GM23338 (cell line): ENCODE data around the gene NEIL3. TPM values are rescaled to one million over a fixed set of nuclear protein-coding genes. Genes with fewer than 3 reads are reported as not detected.

Source experiments
- ATAC-seq: fragments of 200-7000 bp; cut with Tn5 transposase; 3 replicates; pipeline ENCODE4 v1.9.1; 2020
- DNase-seq: peaks from one replicate; pipeline ENCODE4 v3.0.0-alpha.2; 2015; ENCODE audit warnings: low spot score
- H2AFZ ChIP-seq: fragments of 200-600 bp; sonication (generic); 2 replicates; pipeline ENCODE4 v1.8.0; 2016; ENCODE audit warnings: antibody characterized with exemption, mild to moderate bottlenecking, moderate library complexity
- H3F3A ChIP-seq: fragments of 200-600 bp; sonication (generic); replicated peaks from 2 replicates; pipeline ENCODE4 v1.8.0; 2017; ENCODE audit warnings: antibody characterized with exemption, mixed run types, low read depth
- H3K27ac ChIP-seq: fragments of 200-600 bp; sonication (generic); 2 replicates; pipeline ENCODE4 v1.6.1; 2016; ENCODE audit warnings: low read depth
- H3K27me3 ChIP-seq: fragments of 200-600 bp; sonication (generic); 2 replicates; pipeline ENCODE4 v1.8.0; 2016; ENCODE audit warnings: mild to moderate bottlenecking, mixed run types, moderate library complexity; ENCODE audit not compliant: insufficient read depth
- H3K36me3 ChIP-seq: fragments of 200-600 bp; sonication (generic); 2 replicates; pipeline ENCODE4 v1.8.0; 2016; ENCODE audit warnings: mild to moderate bottlenecking; ENCODE audit not compliant: insufficient read depth
- H3K4me1 ChIP-seq: fragments of 200-600 bp; sonication (generic); 2 replicates; pipeline ENCODE4 v1.8.0; 2016; ENCODE audit warnings: mild to moderate bottlenecking, moderate library complexity; ENCODE audit not compliant: insufficient read depth
- H3K4me2 ChIP-seq: fragments of 200-600 bp; sonication (generic); 2 replicates; pipeline ENCODE4 v1.7.1; 2017; ENCODE audit warnings: mixed run types
- H3K4me3 ChIP-seq: fragments of 200-600 bp; sonication (generic); 2 replicates; pipeline ENCODE4 v1.6.1; 2016; ENCODE audit warnings: mixed run types
- H3K79me2 ChIP-seq: fragments of 200-600 bp; sonication (generic); replicated peaks from 2 replicates; pipeline ENCODE4 v1.8.0; 2017; ENCODE audit warnings: mild to moderate bottlenecking; ENCODE audit not compliant: insufficient read depth
- H3K9me2 ChIP-seq: fragments of 200-600 bp; sonication (generic); 2 replicates; pipeline ENCODE4 v1.8.0; 2017; ENCODE audit not compliant: insufficient read depth
- H4K20me1 ChIP-seq: fragments of 200-600 bp; sonication (generic); replicated peaks from 2 replicates; pipeline ENCODE4 v1.8.0; 2017; ENCODE audit warnings: mild to moderate bottlenecking; ENCODE audit not compliant: insufficient read depth
- H3K27ac Mint-ChIP-seq: 2 replicates; pipeline ENCODE4 v1.8.0; 2020; ENCODE audit warnings: inconsistent platforms, mild to moderate bottlenecking, moderate library complexity, mixed read lengths
- H3K27me3 Mint-ChIP-seq: 3 replicates; pipeline ENCODE4 v1.8.0; 2022; ENCODE audit warnings: low read depth, mild to moderate bottlenecking, moderate library complexity, mixed read lengths, inconsistent platforms; ENCODE audit not compliant: insufficient read depth, poor library complexity
- H3K36me3 Mint-ChIP-seq: 3 replicates; pipeline ENCODE4 v1.8.0; 2021; ENCODE audit warnings: low read depth, mild to moderate bottlenecking, inconsistent platforms, moderate library complexity, mixed read lengths
- H3K4me1 Mint-ChIP-seq: 3 replicates; pipeline ENCODE4 v1.8.0; 2020; ENCODE audit warnings: mild to moderate bottlenecking, inconsistent platforms, mixed read lengths
- H3K4me3 Mint-ChIP-seq: 3 replicates; pipeline ENCODE4 v1.8.0; 2021; ENCODE audit warnings: moderate library complexity, mild to moderate bottlenecking, inconsistent platforms, mixed read lengths
- H3K9me3 Mint-ChIP-seq: 3 replicates; pipeline ENCODE4 v1.8.0; 2020; ENCODE audit warnings: moderate library complexity, mild to moderate bottlenecking, inconsistent platforms, mixed read lengths
- CREB1 ChIP-seq: fragments of 250-450 bp; sonication (Bioruptor Pico); IDR thresholded peaks from 2 replicates; pipeline ENCODE4 v1.5.0; 2020; ENCODE audit warnings: low read depth, mild to moderate bottlenecking, moderate library complexity
- EZH2 ChIP-seq: fragments of 200-600 bp; sonication (generic); IDR thresholded peaks from one replicate; pipeline ENCODE4 v1.8.0; 2017; ENCODE audit warnings: antibody characterized with exemption, mild to moderate bottlenecking, low read depth; ENCODE audit not compliant: unreplicated experiment
- EZH2phosphoT487 ChIP-seq: fragments of 200-600 bp; sonication (generic); IDR thresholded peaks from one replicate; pipeline ENCODE4 v1.8.1; 2018; ENCODE audit warnings: antibody characterized with exemption; ENCODE audit not compliant: unreplicated experiment
- JUNB ChIP-seq: IDR thresholded peaks from one replicate; pipeline ENCODE4 v1.6.1; 2016; ENCODE audit warnings: antibody characterized with exemption; ENCODE audit not compliant: unreplicated experiment
- NANOG ChIP-seq: IDR thresholded peaks from 2 replicates; pipeline ENCODE4 v1.6.1; 2016; ENCODE audit warnings: antibody characterized with exemption, borderline replicate concordance
- POLR2AphosphoS5 ChIP-seq: IDR thresholded peaks from 2 replicates; pipeline ENCODE4 v1.6.1; 2016; ENCODE audit warnings: antibody characterized with exemption, low read depth
- STAT1 ChIP-seq: IDR thresholded peaks from one replicate; pipeline ENCODE4 v1.6.1; 2016; ENCODE audit warnings: antibody characterized with exemption; ENCODE audit not compliant: unreplicated experiment
- ZNF114 ChIP-seq: fragments of 250-450 bp; sonication (Bioruptor Pico); IDR thresholded peaks from 2 replicates; pipeline ENCODE4 v1.5.0; 2020; ENCODE audit warnings: mild to moderate bottlenecking, moderate library complexity
- ZNF331 ChIP-seq: fragments of 250-450 bp; sonication (Bioruptor Pico); IDR thresholded peaks from 2 replicates; pipeline ENCODE4 v1.5.0; 2020; ENCODE audit warnings: low read depth, mild to moderate bottlenecking, moderate library complexity
- polyA plus RNA-seq: library from polyadenylated mRNA; unstranded; fragments of >200 nt; fragmentation: Nextera tagmentation; extraction: Ambion mirVana; gene quantifications from 2 replicates; pipeline ENCODE4 v1.2.1, GENCODE V29; 2016
- total RNA-seq: library from RNA; depleted of rRNA; stranded (reverse); fragments of >200 nt; shearing (Covaris generic); gene quantifications from 2 replicates; pipeline ENCODE4 v1.2.3, GENCODE V29; 2014
- TF ChIP-seq, protein P1 (sequence below): IDR thresholded peaks from one replicate; pipeline ENCODE4 v1.6.1; 2018; ENCODE audit warnings: antibody characterized with exemption; ENCODE audit not compliant: unreplicated experiment
- TF ChIP-seq, protein P2 (sequence below), 2 experiments: fragments of 200-600 bp in 1 of 2; sonication (generic) in 1 of 2; conservative IDR thresholded peaks; 2 replicates each; pipeline versions ENCODE4 v1.5.1 to v1.6.1; 2016 to 2017; ENCODE audit warnings: antibody characterized with exemption in 2 of 2, low read depth in 2 of 2, mild to moderate bottlenecking in 2 of 2, moderate library complexity in 1 of 2
- TF ChIP-seq, protein P3 (sequence below): IDR thresholded peaks from 2 replicates; pipeline ENCODE4 v1.6.1; 2016; ENCODE audit warnings: antibody characterized with exemption

Gene NEIL3
- total and polyA plus RNA-seq, 2 experiments from 2014 or later: 11.8 to 15.4 TPM

DNA sequence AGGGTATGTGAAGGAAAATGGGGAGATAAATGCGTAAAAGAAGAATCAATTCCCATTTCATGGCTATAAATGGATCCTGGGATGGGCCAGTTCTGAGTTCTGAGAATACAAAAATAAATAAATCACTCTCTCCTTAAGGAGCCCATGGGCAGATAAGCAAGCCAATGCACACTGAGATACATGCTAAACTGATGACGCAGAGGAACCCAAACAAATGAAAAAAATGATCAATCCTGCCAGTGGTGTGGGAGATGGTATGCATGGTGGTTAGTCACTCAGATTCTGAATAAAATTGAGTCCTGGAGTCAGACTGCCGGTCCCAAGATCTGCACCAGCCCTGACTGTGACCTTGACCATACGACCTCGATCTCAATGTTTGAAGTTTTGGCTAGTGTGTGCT lies 59.7 kb downstream of the NEIL3 start (continued):
- TF ChIP-seq, protein P1, sequence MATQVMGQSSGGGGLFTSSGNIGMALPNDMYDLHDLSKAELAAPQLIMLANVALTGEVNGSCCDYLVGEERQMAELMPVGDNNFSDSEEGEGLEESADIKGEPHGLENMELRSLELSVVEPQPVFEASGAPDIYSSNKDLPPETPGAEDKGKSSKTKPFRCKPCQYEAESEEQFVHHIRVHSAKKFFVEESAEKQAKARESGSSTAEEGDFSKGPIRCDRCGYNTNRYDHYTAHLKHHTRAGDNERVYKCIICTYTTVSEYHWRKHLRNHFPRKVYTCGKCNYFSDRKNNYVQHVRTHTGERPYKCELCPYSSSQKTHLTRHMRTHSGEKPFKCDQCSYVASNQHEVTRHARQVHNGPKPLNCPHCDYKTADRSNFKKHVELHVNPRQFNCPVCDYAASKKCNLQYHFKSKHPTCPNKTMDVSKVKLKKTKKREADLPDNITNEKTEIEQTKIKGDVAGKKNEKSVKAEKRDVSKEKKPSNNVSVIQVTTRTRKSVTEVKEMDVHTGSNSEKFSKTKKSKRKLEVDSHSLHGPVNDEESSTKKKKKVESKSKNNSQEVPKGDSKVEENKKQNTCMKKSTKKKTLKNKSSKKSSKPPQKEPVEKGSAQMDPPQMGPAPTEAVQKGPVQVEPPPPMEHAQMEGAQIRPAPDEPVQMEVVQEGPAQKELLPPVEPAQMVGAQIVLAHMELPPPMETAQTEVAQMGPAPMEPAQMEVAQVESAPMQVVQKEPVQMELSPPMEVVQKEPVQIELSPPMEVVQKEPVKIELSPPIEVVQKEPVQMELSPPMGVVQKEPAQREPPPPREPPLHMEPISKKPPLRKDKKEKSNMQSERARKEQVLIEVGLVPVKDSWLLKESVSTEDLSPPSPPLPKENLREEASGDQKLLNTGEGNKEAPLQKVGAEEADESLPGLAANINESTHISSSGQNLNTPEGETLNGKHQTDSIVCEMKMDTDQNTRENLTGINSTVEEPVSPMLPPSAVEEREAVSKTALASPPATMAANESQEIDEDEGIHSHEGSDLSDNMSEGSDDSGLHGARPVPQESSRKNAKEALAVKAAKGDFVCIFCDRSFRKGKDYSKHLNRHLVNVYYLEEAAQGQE: no peak
- TF ChIP-seq STAT1 (no peak), NANOG (no peak), ZNF114 (CRISPR knock-in tag) (no peak)
- TF ChIP-seq, protein P2, sequence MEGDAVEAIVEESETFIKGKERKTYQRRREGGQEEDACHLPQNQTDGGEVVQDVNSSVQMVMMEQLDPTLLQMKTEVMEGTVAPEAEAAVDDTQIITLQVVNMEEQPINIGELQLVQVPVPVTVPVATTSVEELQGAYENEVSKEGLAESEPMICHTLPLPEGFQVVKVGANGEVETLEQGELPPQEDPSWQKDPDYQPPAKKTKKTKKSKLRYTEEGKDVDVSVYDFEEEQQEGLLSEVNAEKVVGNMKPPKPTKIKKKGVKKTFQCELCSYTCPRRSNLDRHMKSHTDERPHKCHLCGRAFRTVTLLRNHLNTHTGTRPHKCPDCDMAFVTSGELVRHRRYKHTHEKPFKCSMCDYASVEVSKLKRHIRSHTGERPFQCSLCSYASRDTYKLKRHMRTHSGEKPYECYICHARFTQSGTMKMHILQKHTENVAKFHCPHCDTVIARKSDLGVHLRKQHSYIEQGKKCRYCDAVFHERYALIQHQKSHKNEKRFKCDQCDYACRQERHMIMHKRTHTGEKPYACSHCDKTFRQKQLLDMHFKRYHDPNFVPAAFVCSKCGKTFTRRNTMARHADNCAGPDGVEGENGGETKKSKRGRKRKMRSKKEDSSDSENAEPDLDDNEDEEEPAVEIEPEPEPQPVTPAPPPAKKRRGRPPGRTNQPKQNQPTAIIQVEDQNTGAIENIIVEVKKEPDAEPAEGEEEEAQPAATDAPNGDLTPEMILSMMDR (conservative IDR thresholded peaks at IDR 0.05; ENCODE audit: low read depth in 2 of 2): no peak

DNA sequence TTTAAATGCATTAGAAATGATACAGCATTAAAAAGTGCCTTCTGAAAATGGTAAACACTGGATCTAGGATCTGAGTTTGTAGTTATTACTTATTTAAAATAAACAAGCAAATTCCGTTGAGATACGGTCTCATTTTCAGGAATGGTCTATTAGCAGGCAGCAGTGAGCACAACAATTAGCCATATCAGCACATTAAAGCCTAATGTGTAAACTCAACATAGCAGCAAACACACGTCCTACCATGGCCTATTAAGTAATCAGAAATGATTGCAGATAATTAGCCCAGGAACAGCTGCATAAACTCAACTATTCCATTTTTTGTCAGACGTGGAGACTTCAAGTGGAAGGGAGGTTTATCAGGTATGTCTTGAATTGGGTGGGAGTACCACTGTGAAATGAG lies 61.8 kb downstream of the NEIL3 start:
- no peaks in the 10 kb centered on the region for H3K36me3 ChIP-seq
- no peak overlapping the region for H2AFZ ChIP-seq
- H3K27ac Mint-ChIP-seq: no peak overlapping the region
- H3K4me3 Mint-ChIP-seq: no peak overlapping the region
- no peaks in the 10 kb centered on the region for H3K27me3 ChIP-seq
- ATAC-seq (no peak), DNase-seq (no peak)
- H3K4me1 Mint-ChIP-seq: peaks cover 14% of the 10 kb centered on the region; the same call in 2 of the 3 replicates
- no peaks in the 10 kb centered on the region for H3K79me2 ChIP-seq
- H3K36me3 Mint-ChIP-seq: no peaks in the 10 kb centered on the region
- no peaks in the 10 kb centered on the region for H3K9me2 ChIP-seq
- no peaks in the 10 kb centered on the region for H3F3A ChIP-seq
- no peaks in the 10 kb centered on the region for H3K27me3 Mint-ChIP-seq
- no peaks in the 10 kb centered on the region for H4K20me1 ChIP-seq
- no peak overlapping the region for H3K27ac ChIP-seq
- no peak overlapping the region for H3K4me3 ChIP-seq
- peaks cover 5% of the 10 kb centered on the region; the same call in 1 of the 2 replicates for H3K4me1 ChIP-seq
- no peaks in the 10 kb centered on the region for H3K9me3 Mint-ChIP-seq
- H3K4me2 ChIP-seq: no peak overlapping the region
- no peak for TF ChIP-seq EZH2phosphoT487
- TF ChIP-seq, protein P3, sequence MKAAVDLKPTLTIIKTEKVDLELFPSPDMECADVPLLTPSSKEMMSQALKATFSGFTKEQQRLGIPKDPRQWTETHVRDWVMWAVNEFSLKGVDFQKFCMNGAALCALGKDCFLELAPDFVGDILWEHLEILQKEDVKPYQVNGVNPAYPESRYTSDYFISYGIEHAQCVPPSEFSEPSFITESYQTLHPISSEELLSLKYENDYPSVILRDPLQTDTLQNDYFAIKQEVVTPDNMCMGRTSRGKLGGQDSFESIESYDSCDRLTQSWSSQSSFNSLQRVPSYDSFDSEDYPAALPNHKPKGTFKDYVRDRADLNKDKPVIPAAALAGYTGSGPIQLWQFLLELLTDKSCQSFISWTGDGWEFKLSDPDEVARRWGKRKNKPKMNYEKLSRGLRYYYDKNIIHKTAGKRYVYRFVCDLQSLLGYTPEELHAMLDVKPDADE: no peak
- TF ChIP-seq, protein P2 (conservative IDR thresholded peaks at IDR 0.05; ENCODE audit: low read depth in 2 of 2): no peak
- no peak for TF ChIP-seq STAT1
- TF ChIP-seq JUNB: no peak
- TF ChIP-seq, protein P1: no peak
- TF ChIP-seq EZH2: no peak
- TF ChIP-seq CREB1 (CRISPR knock-in tag): no peak
- TF ChIP-seq ZNF331 (CRISPR knock-in tag): no peak
- no peak for TF ChIP-seq ZNF114 (CRISPR knock-in tag)
- no peak for TF ChIP-seq POLR2AphosphoS5
